HG03060 (cell line): ENCODE data around the gene MMP20.

Experiments used
- ATAC-seq: cut with Tn5 transposase; IDR thresholded peaks from one replicate; pipeline ENCODE4 v1.9.1; 2021; ENCODE audit warnings: low read depth, moderate number of reproducible peaks; ENCODE audit not compliant: unreplicated experiment

The MMP20 gene

GRCh38 chr11:102561636-102562035, 63.5 kb downstream of the MMP20 start:
- ATAC-seq, result no peak

DNA sequence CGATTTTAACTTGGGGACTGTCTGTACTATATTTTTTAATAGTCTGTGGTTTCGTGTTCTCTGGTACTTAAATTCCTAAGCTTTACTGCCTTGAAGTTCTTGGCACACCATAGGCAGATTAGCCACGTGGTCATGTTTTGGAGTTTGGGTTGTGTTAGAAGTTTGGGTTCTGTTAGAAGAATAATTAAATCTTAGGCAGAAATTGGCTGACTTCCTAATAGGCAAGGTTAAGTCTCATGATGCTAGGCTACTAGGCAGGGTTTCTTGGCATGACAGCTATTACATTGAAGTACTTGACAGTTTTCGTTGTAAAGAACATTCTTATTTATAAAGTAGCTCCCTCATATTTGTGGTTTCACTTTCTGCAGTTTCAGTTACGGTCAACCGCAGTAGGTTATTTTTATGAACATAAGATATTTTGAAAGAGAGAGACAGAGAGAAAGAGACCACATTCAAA, 64.5 kb downstream of the MMP20 start:
- peak; percentile 74 for ATAC-seq

- ATAC-seq, result no peak
Measured at GRCh38 chr11:102559839-102560238, 65.3 kb downstream of the MMP20 start.

DNA sequence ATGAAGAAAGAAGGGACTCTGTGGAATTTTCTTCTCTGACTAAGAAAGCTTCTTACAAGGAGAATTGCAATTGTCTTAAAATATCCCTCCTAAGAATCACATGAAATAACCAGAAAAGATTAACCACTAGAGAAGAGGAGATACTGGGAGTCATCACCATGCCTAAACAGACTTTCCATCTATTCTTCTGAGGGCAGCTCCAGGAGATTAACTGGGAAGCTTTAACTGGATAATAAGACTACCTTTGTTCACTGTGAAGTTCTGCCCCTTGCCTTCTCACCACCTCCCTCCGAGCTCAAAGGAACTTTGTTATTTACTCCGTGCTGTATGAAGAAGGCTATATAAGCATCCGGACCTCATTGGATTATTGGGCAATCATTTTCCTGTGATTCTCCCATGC, 70.0 kb downstream of the MMP20 start:
- ATAC-seq, result no peak

DNA sequence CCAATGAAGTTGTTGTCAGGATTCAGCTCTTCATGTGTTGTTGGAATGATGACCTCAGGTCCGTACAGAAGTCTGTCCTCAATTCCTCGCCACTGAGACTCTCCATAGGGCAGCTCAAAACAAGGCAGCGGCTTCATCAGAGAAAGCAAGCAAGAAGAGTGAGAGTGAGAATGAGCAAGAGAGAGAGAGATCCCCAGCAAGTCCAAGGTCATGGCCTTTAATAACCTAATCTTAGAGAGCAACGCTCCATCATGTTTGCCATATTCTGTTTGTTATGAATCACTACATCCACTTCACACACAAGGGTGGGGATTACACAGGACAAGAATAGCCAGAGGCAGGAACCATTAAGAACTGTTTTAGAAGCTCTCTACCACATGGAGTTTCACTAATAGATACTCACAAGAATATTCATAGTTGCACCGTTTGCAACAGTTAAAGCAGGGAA, 71.3 kb downstream of the MMP20 start:
- ATAC-seq, result peak; percentile 85

- ATAC-seq, result no peak
Measured at GRCh38 chr11:102552447-102553194, 72.5 kb downstream of the MMP20 start.

- no peak for ATAC-seq
Measured at GRCh38 chr11:102552020-102552419, 73.1 kb downstream of the MMP20 start.

DNA sequence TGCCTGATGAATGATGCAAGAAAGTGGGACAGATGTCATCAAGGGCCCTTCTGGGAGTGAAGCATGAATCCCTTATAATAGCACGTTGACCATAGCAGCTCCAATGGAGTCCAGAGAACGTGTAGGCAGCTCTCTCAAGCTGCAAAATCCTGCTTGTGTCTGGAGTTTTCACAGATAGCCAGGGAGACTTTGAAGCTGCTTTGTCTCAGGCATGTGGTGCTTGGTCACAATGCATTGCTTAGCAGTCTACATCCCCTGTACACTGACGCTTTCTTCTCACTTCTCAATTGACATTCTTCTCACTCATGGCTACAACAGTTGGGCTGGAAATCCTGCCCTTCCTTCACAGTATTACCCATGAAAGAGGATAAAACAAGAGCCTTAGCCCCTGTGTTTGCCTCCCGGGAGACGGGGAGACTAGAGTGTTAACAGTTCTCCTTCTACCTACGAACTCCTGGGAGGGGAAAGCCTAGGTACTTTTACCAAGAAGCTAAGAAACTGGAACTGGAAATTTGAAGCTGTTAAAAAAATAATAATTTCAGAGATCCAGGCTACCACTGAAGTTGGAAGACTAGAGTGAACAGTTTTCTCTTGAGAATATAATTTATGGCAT, 73.9 kb downstream of the MMP20 start:
- ATAC-seq, result no peak

- peak; percentile 82 for ATAC-seq
Measured at GRCh38 chr11:102546923-102547471, 78.1 kb downstream of the MMP20 start.

- peak; percentile 33 for ATAC-seq
Measured at GRCh38 chr11:102546427-102546826, 78.7 kb downstream of the MMP20 start.

DNA sequence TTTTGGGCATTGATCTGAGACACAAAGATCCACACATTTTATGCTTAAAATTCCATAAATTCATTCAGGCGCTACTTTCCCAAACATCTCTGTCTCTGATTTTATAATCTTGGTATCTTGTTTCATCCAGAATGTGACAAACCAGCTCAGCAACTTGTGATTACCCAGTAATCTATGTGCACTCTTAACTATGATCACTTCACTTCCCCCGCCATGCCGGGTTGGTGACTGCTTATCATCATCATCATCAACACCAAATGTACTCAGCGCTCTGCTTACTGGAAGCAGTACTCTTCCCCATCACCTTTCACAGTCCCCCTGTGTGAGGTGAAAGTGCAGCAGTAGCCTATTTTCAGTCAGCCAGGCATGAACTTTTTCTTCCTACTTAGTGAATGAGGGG, 79.4 kb downstream of the MMP20 start:
- no peak for ATAC-seq

- ATAC-seq, result no peak
Measured at GRCh38 chr11:102544594-102544993, 80.5 kb downstream of the MMP20 start.

GRCh38 chr11:102539567-102539966, 85.6 kb downstream of the MMP20 start:
- ATAC-seq, result no peak

GRCh38 chr11:102538932-102539331, 86.2 kb downstream of the MMP20 start:
- no peak for ATAC-seq

DNA sequence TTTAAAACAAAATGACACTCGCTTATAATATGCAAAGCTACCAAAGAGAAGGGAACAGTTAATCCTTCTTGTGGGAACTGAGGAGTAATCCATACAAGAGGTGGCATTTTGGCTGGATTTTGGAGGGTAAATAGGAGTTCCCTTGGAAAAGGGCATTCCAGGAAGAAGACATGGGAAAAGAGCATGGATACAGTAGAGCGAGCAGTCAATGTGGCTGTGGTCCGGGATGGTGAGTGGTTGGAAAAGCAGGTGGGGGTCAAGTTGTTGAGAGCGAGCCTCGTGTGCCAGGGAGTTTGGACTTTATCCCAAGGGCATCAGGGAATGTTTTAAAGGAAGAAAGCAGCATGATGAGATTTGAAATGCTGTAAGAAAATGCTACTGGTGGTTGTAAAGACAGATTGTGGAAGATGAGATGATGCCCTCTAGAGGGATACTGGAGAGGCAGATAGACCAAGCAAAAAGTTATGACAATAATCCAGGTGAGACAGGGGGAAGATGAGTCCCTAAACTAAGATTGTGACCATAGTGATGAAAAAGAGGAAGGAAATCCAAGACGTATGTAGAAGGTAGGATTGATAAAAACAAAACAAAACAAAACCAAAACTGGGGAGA, 90.8 kb downstream of the MMP20 start:
- no peak for ATAC-seq

DNA sequence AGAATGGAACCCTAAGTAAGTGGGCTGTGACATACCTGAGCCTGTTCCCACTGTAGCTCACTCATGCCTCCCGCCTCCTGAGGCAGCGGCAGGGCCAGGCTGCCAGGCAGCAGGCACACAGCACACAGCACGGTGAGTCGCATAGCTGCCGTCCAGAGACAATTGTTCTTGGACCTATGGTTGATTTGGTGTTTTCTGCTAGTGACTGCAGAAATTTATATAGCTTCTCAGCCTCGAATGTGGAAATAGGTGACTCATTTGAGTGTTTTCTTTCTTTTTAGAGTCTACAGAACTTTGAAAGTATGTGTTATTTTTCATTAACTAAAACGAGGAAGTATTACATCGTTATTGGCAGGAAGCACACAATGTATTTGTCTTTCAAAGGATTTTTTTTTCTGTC, 94.6 kb downstream of the MMP20 start, which contains the start of gene MMP7:
Gene MMP7, minus strand, starts transcription at position 190 of the 400 bp plus-strand sequence. Its CDS starts 47 bp downstream, at position 143.
- ATAC-seq, result no peak

DNA sequence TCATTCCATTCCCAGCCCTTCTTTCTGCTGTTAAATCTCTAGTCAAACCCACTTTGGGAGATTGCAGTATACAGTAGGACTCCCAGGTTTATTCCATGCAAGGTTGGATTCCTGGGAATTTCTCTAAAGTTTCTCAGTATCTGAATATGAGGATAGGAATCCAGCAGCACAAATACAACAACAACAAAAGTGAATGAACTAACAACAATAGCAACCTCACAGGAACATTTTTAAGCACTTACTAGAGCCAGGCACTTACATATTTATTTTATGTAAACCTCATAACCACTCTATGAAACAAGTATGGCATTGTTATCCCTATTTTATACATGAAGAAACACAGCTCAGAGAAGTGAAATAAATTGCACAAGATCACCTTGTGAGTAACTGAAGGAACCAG, 96.5 kb downstream of the MMP20 start:
- no peak for ATAC-seq

GRCh38 chr11:102527684-102528083, 97.4 kb downstream of the MMP20 start:
- no peak for ATAC-seq

DNA sequence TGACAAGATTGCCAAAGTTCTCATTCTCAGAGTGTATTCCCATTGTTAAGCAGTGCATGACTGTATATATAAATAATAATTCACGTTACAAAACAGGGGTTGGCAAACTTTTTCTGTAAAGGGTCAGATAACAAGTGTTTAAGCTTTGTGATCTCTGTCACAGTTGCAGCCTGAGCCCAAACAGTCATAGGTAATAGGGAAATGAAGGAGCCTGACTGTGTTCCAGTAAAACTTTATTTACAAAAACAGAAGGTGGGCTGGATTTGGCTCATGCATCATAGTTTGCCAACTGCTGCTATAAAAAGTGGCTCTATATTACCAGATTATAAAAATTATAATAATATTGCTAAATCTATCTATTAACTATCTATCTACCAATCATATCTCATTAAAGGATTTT, 98.1 kb downstream of the MMP20 start:
- ATAC-seq, result no peak
